GM18519 (cell line): ENCODE results near the gene PHF12.
"Not testable (repeated sequence)": the region's sequence is repeated elsewhere in the genome, so short reads cannot be mapped to it uniquely, and the experiment has no call there.

Experiments
- ATAC-seq: cut with Tn5 transposase; IDR thresholded peaks from one replicate; pipeline ENCODE4 v1.9.1; 2021; ENCODE audit warnings: mild to moderate bottlenecking, moderate library complexity; ENCODE audit not compliant: unreplicated experiment, low FRiP score

PHF12 gene

GRCh38 chr17:28938552-28938951 lies 12.8 kb downstream of the PHF12 start:
- ATAC-seq, result no peak

GRCh38 chr17:28937044-28937729 lies 14.1 kb downstream of the PHF12 start:
- no peak for ATAC-seq

- ATAC-seq, result no peak
These were observed 15.4 kb downstream of the PHF12 start for GRCh38 chr17:28935744-28936460.

GRCh38 chr17:28934508-28934907 lies 16.8 kb downstream of the PHF12 start:
- ATAC-seq, result not testable (repeated sequence)

- ATAC-seq, result no peak
These were observed 21.5 kb downstream of the PHF12 start for GRCh38 chr17:28929787-28930186.

- ATAC-seq, result no peak
These were observed 23.3 kb downstream of the PHF12 start for GRCh38 chr17:28928061-28928460.

- no peak for ATAC-seq
These were observed 24.5 kb downstream of the PHF12 start for GRCh38 chr17:28926786-28927185.

GRCh38 chr17:28926366-28926765 lies 25.0 kb downstream of the PHF12 start:
- ATAC-seq, result no peak

GRCh38 chr17:28925912-28926365 lies 25.4 kb downstream of the PHF12 start:
- ATAC-seq, result no peak

GRCh38 chr17:28920201-28920600 lies 31.1 kb downstream of the PHF12 start:
- ATAC-seq, result no peak

GRCh38 chr17:28918295-28918694 lies 33.0 kb downstream of the PHF12 start:
- no peak for ATAC-seq

GRCh38 chr17:28917465-28917864 lies 33.9 kb downstream of the PHF12 start:
- ATAC-seq, result no peak

- no peak for ATAC-seq
These were observed 34.3 kb downstream of the PHF12 start for GRCh38 chr17:28917029-28917428.

GRCh38 chr17:28916302-28916934 lies 34.9 kb downstream of the PHF12 start:
- no peak for ATAC-seq

- ATAC-seq, result no peak
These were observed 38.4 kb downstream of the PHF12 start for GRCh38 chr17:28912938-28913333.

GRCh38 chr17:28912281-28912937 lies 38.9 kb downstream of the PHF12 start:
- ATAC-seq, result no peak

- no peak for ATAC-seq
These were observed 39.8 kb downstream of the PHF12 start for GRCh38 chr17:28911411-28912045.

GRCh38 chr17:28910534-28910933 lies 40.8 kb downstream of the PHF12 start:
- no peak for ATAC-seq

GRCh38 chr17:28908640-28909167 lies 42.6 kb downstream of the PHF12 start:
- no peak for ATAC-seq

- no peak for ATAC-seq
These were observed 43.4 kb downstream of the PHF12 start for GRCh38 chr17:28907709-28908475.
